GM18907 (cell line): ENCODE data around the gene CAPN2.

Experiments used
- ATAC-seq: cut with Tn5 transposase; IDR thresholded peaks from one replicate; pipeline ENCODE4 v1.9.1; 2021; ENCODE audit warnings: mild to moderate bottlenecking, moderate library complexity; ENCODE audit not compliant: unreplicated experiment

The CAPN2 gene

GRCh38 chr1:223712194-223712849 lies at the start of gene CAPN2:
Gene CAPN2, plus strand, starts transcription at chr1:223712539. Its CDS starts 102 bp downstream, at chr1:223712641.
- ATAC-seq = peak; percentile 63

GRCh38 chr1:223662943-223663342 lies 49.4 kb upstream of the CAPN2 start:
- no peak for ATAC-seq

GRCh38 chr1:223664106-223664505 lies 48.2 kb upstream of the CAPN2 start:
- ATAC-seq = no peak

- ATAC-seq = no peak
Observed at GRCh38 chr1:223665592-223666312, 46.6 kb upstream of the CAPN2 start, which contains the start of gene CAPN8. Gene CAPN8, minus strand, starts transcription at chr1:223665701. Its CDS starts 55 bp downstream, at chr1:223665646.

GRCh38 chr1:223667484-223668182 lies 44.7 kb upstream of the CAPN2 start:
- ATAC-seq = no peak

- ATAC-seq = no peak
Observed at GRCh38 chr1:223669003-223669795, 43.1 kb upstream of the CAPN2 start.

GRCh38 chr1:223670458-223671159 lies 41.7 kb upstream of the CAPN2 start:
- ATAC-seq = no peak

GRCh38 chr1:223674119-223674890 lies 38.0 kb upstream of the CAPN2 start:
- no peak for ATAC-seq

GRCh38 chr1:223678841-223679240 lies 33.5 kb upstream of the CAPN2 start:
- no peak for ATAC-seq

- no peak for ATAC-seq
Observed at GRCh38 chr1:223680188-223680587, 32.2 kb upstream of the CAPN2 start.

GRCh38 chr1:223682502-223682901 lies 29.8 kb upstream of the CAPN2 start:
- no peak for ATAC-seq

GRCh38 chr1:223683586-223684487 lies 28.5 kb upstream of the CAPN2 start:
- ATAC-seq = peak; percentile 57

GRCh38 chr1:223684488-223684792 lies 27.9 kb upstream of the CAPN2 start:
- no peak for ATAC-seq

GRCh38 chr1:223691121-223691520 lies 21.2 kb upstream of the CAPN2 start:
- ATAC-seq = no peak

GRCh38 chr1:223695014-223695548 lies 17.3 kb upstream of the CAPN2 start:
- ATAC-seq = no peak

- no peak for ATAC-seq
Observed at GRCh38 chr1:223695941-223696340, 16.4 kb upstream of the CAPN2 start.

- ATAC-seq = no peak
Observed at GRCh38 chr1:223700388-223700918, 11.9 kb upstream of the CAPN2 start.

- ATAC-seq = no peak
Observed at GRCh38 chr1:223700942-223701637, 11.2 kb upstream of the CAPN2 start.
